ENCODE results near the gene WWOX. TPM values are rescaled to one million over a fixed set of nuclear protein-coding genes. Genes with fewer than 3 reads are reported as not detected.
A peak's percentile ranks its signal among the peaks of the same experiment; 100 is the strongest.

The WWOX gene
- total RNA-seq, 1 donor from 2014 or later: 16.7 TPM

DNA sequence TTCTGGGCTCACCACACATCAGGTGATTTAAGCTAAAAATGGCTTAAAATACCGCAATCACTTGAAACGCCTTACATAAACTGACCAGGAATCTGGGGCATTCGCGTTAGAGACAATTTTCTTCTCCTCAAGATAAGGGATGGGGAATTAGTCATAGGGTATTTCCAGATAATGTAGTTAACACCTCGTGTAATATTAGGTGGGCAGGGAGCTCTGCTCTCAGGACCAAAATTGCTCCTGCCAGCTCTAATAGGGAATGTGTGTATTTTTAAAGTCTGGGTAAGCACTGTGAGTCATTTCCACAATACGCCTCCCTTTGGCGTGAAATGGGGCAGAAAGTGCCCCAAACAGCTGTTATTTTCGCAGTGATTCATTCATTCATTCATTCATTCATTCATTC, 1092.5 kb downstream of the WWOX start:
- no peaks in the 10 kb centered on the region for H3K4me1 ChIP-seq (ENCODE audit: control insufficient read depth in 3 of 3, insufficient read depth in 3 of 3, low read length in 3 of 3)
- H3K27me3 ChIP-seq (ENCODE audit: control insufficient read depth in 3 of 3, insufficient read depth in 3 of 3, low read length in 3 of 3): no peaks in the 10 kb centered on the region
- H3K36me3 ChIP-seq (ENCODE audit: control insufficient read depth in 3 of 3, insufficient read depth in 3 of 3, low read length in 3 of 3): no peaks in the 10 kb centered on the region
- no peaks in the 10 kb centered on the region for H3K9me3 ChIP-seq (ENCODE audit: control insufficient read depth in 3 of 3, low read length in 3 of 3)
- H3K27ac ChIP-seq (ENCODE audit: low read depth, low read length): no peak overlapping the region
- H3K9ac ChIP-seq (ENCODE audit: low read depth in 1 of 3, low read length in 3 of 3): no peak overlapping the region
- H3K4me3 ChIP-seq (ENCODE audit: low read length in 3 of 3): no peak overlapping the region

DNA sequence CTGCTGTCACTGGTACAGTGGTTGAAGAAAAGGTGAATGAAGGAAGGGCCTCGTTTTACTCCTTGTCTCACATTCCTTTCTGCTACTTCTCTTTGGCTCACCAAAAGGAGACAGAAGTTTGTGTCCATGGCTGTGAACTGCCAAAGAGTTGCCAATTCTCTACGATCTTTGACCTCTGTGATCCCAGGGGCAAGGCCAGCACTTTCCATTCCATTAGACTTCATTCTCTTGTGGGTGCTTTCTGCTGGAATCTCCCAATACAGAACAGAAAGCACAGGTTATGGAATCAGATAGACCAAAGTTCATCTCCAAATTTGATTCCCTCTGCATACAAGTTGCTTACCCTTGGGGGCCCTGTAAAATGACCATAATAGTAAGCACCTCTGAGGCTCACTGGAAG, 1093.5 kb downstream of the WWOX start:
- Histone ChIP-seq H3K27ac (ENCODE audit: low read depth, low read length) (no peak overlapping the region), H3K36me3 (ENCODE audit: control insufficient read depth in 3 of 3, insufficient read depth in 3 of 3, low read length in 3 of 3) (no peaks in the 10 kb centered on the region), H3K4me1 (ENCODE audit: control insufficient read depth in 3 of 3, insufficient read depth in 3 of 3, low read length in 3 of 3) (no peaks in the 10 kb centered on the region), H3K4me3 (ENCODE audit: low read length in 3 of 3) (no peak overlapping the region), H3K9me3 (ENCODE audit: control insufficient read depth in 3 of 3, low read length in 3 of 3) (no peaks in the 10 kb centered on the region), H3K27me3 (ENCODE audit: control insufficient read depth in 3 of 3, insufficient read depth in 3 of 3, low read length in 3 of 3) (no peaks in the 10 kb centered on the region), H3K9ac (ENCODE audit: low read depth in 1 of 3, low read length in 3 of 3) (no peak overlapping the region)

- Histone ChIP-seq H3K36me3 (ENCODE audit: control insufficient read depth in 3 of 3, insufficient read depth in 3 of 3, low read length in 3 of 3) (no peaks in the 10 kb centered on the region), H3K27ac (ENCODE audit: low read depth, low read length) (no peak overlapping the region), H3K9ac (ENCODE audit: low read depth in 1 of 3, low read length in 3 of 3) (no peak overlapping the region), H3K4me1 (ENCODE audit: control insufficient read depth in 3 of 3, insufficient read depth in 3 of 3, low read length in 3 of 3) (no peaks in the 10 kb centered on the region), H3K4me3 (ENCODE audit: low read length in 3 of 3) (no peak overlapping the region), H3K9me3 (ENCODE audit: control insufficient read depth in 3 of 3, low read length in 3 of 3) (no peaks in the 10 kb centered on the region), H3K27me3 (ENCODE audit: control insufficient read depth in 3 of 3, insufficient read depth in 3 of 3, low read length in 3 of 3) (no peaks in the 10 kb centered on the region)
Measured at GRCh38 chr16:79194291-79194690, 1094.8 kb downstream of the WWOX start.

DNA sequence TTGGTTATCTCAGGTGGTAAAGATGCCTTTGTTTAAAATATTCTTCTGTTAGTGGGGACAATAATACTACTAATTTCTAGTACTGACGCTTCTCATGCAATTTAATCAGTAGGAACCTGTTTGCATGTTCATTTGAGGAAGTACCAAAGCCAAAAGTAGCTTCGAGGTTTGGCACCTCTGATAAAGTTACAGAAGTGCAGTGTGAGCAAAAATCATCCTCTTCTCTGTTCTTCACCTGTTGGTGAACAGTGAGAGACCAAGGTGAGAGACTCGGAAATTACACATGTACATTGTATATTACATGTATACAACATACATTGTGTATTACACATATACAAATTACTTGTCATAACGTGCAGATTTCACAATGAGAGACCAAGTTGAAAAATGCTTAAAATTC, 1096.5 kb downstream of the WWOX start:
- H3K4me1 ChIP-seq (ENCODE audit: control insufficient read depth in 3 of 3, insufficient read depth in 3 of 3, low read length in 3 of 3): no peaks in the 10 kb centered on the region
- H3K9me3 ChIP-seq (ENCODE audit: control insufficient read depth in 3 of 3, low read length in 3 of 3): no peaks in the 10 kb centered on the region
- H3K4me3 ChIP-seq (ENCODE audit: low read length in 3 of 3): no peak overlapping the region
- H3K27ac ChIP-seq (ENCODE audit: low read depth, low read length): no peak overlapping the region
- H3K27me3 ChIP-seq (ENCODE audit: control insufficient read depth in 3 of 3, insufficient read depth in 3 of 3, low read length in 3 of 3): no peaks in the 10 kb centered on the region
- no peaks in the 10 kb centered on the region for H3K36me3 ChIP-seq (ENCODE audit: control insufficient read depth in 3 of 3, insufficient read depth in 3 of 3, low read length in 3 of 3)
- no peak overlapping the region for H3K9ac ChIP-seq (ENCODE audit: low read depth in 1 of 3, low read length in 3 of 3)

DNA sequence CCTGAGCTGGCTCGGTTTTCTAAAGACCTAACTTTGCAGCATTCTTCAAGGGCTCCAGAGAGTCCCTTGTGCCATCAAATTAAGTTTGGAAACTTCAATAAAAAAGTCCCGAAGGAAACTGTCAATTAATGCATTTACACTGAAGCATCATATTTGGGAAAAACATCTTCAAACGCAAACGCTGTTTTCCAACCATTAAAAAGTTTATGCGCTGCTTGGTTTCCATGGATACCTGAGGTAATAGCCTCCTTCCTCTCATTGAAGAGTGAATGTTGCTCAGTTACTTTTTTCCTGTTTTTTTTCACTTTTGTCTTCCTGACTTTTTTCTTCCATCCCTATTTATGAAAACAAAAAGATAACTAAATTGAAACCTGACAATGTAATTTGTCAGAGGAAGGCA, 1102.0 kb downstream of the WWOX start:
- H3K36me3 ChIP-seq (ENCODE audit: control insufficient read depth in 3 of 3, insufficient read depth in 3 of 3, low read length in 3 of 3): no peaks in the 10 kb centered on the region
- no peaks in the 10 kb centered on the region for H3K4me1 ChIP-seq (ENCODE audit: control insufficient read depth in 3 of 3, insufficient read depth in 3 of 3, low read length in 3 of 3)
- H3K4me3 ChIP-seq (ENCODE audit: low read length in 3 of 3): no peak overlapping the region
- no peak overlapping the region for H3K9ac ChIP-seq (ENCODE audit: low read depth in 1 of 3, low read length in 3 of 3)
- no peaks in the 10 kb centered on the region for H3K9me3 ChIP-seq (ENCODE audit: control insufficient read depth in 3 of 3, low read length in 3 of 3)
- H3K27ac ChIP-seq (ENCODE audit: low read depth, low read length): no peak overlapping the region
- no peaks in the 10 kb centered on the region for H3K27me3 ChIP-seq (ENCODE audit: control insufficient read depth in 3 of 3, insufficient read depth in 3 of 3, low read length in 3 of 3)

DNA sequence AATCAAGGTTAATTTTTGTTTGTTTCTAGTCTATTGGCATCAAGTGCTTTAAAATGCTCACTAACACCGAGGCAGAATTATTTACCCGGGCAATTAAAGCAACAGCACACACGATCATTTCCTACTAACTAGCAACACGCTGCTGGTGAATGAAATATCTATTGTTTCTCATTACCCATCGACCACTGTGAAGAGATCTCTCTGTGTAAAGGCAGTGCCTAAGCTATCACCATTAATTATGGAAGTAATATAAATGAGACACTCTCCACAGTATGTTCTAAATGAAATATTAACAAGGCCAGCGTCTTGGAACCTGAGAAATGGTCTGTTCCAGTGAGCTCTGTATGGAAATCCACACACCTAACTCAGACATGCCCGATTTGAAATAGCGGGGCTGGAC, 1103.5 kb downstream of the WWOX start:
- H3K36me3 ChIP-seq (ENCODE audit: control insufficient read depth in 3 of 3, insufficient read depth in 3 of 3, low read length in 3 of 3): no peaks in the 10 kb centered on the region
- H3K9me3 ChIP-seq (ENCODE audit: control insufficient read depth in 3 of 3, low read length in 3 of 3): no peaks in the 10 kb centered on the region
- H3K4me1 ChIP-seq (ENCODE audit: control insufficient read depth in 3 of 3, insufficient read depth in 3 of 3, low read length in 3 of 3): no peaks in the 10 kb centered on the region
- no peak overlapping the region for H3K9ac ChIP-seq (ENCODE audit: low read depth in 1 of 3, low read length in 3 of 3)
- H3K27ac ChIP-seq (ENCODE audit: low read depth, low read length): no peak overlapping the region
- no peak overlapping the region for H3K4me3 ChIP-seq (ENCODE audit: low read length in 3 of 3)
- H3K27me3 ChIP-seq (ENCODE audit: control insufficient read depth in 3 of 3, insufficient read depth in 3 of 3, low read length in 3 of 3): no peaks in the 10 kb centered on the region

DNA sequence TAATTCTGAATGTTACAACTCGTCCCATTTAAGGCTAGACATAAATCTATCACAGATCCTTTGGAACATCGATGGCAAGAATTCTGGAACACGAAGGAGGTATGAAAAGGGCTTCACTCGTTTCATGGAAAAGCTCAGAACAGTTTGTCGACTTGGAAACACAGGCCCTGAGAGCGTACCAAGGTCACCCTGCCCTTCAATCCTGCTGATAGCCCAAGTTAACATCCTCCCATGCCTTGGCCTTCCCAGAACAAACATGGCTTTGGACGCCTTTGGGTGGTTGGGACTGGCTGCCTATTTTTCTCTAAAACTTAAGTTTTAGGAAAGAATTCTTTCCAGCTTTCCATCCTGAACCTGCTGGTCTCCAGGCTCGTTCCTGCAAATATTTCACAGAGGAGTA, 1105.0 kb downstream of the WWOX start:
- H3K4me1 ChIP-seq (ENCODE audit: control insufficient read depth in 3 of 3, insufficient read depth in 3 of 3, low read length in 3 of 3): no peaks in the 10 kb centered on the region
- no peaks in the 10 kb centered on the region for H3K27me3 ChIP-seq (ENCODE audit: control insufficient read depth in 3 of 3, insufficient read depth in 3 of 3, low read length in 3 of 3)
- no peaks in the 10 kb centered on the region for H3K36me3 ChIP-seq (ENCODE audit: control insufficient read depth in 3 of 3, insufficient read depth in 3 of 3, low read length in 3 of 3)
- H3K9me3 ChIP-seq (ENCODE audit: control insufficient read depth in 3 of 3, low read length in 3 of 3): no peaks in the 10 kb centered on the region
- H3K9ac ChIP-seq (ENCODE audit: low read depth in 1 of 3, low read length in 3 of 3): no peak overlapping the region
- no peak overlapping the region for H3K27ac ChIP-seq (ENCODE audit: low read depth, low read length)
- no peak overlapping the region for H3K4me3 ChIP-seq (ENCODE audit: low read length in 3 of 3)

DNA sequence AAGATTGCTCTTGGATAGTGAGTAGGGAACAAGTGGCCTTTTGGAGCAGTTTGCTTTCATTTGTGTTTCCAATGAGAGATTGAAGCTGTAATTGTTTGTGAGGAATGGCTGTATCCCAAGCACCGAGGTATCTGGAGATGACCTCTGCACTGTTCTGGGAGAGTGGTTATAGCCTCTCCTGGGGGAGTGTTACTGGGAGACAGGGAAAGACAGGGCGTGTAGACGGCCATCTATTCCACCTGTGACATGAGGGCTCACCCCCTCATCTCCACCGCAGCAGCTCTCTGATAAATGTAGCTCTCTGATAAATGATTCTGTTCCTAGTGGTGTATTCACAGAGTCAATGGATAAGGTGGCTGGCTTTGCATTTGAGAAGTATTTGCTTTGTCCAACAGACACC, 1107.4 kb downstream of the WWOX start:
- peaks cover 2 to 6% (median 5%) of the 10 kb centered on the region in 3 donors for H3K4me1 ChIP-seq (ENCODE audit: control insufficient read depth in 3 of 3, insufficient read depth in 3 of 3, low read length in 3 of 3)
- H3K27me3 ChIP-seq (ENCODE audit: control insufficient read depth in 3 of 3, insufficient read depth in 3 of 3, low read length in 3 of 3): no peaks in the 10 kb centered on the region
- no peak overlapping the region for H3K9ac ChIP-seq (ENCODE audit: low read depth in 1 of 3, low read length in 3 of 3)
- H3K36me3 ChIP-seq (ENCODE audit: control insufficient read depth in 3 of 3, insufficient read depth in 3 of 3, low read length in 3 of 3): no peaks in the 10 kb centered on the region
- no peak overlapping the region for H3K4me3 ChIP-seq (ENCODE audit: low read length in 3 of 3)
- no peaks in the 10 kb centered on the region for H3K9me3 ChIP-seq (ENCODE audit: control insufficient read depth in 3 of 3, low read length in 3 of 3)
- H3K27ac ChIP-seq (ENCODE audit: low read depth, low read length): no peak overlapping the region

GRCh38 chr16:79209308-79209707, 1109.9 kb downstream of the WWOX start:
- no peaks in the 10 kb centered on the region for H3K9me3 ChIP-seq (ENCODE audit: control insufficient read depth in 3 of 3, low read length in 3 of 3)
- H3K9ac ChIP-seq (ENCODE audit: low read depth in 1 of 3, low read length in 3 of 3): no peak overlapping the region
- H3K4me3 ChIP-seq (ENCODE audit: low read length in 3 of 3): no peak overlapping the region
- no peaks in the 10 kb centered on the region for H3K36me3 ChIP-seq (ENCODE audit: control insufficient read depth in 3 of 3, insufficient read depth in 3 of 3, low read length in 3 of 3)
- H3K27me3 ChIP-seq (ENCODE audit: control insufficient read depth in 3 of 3, insufficient read depth in 3 of 3, low read length in 3 of 3): no peaks in the 10 kb centered on the region
- peaks cover 2 to 9% (median 7%) of the 10 kb centered on the region in 3 donors for H3K4me1 ChIP-seq (ENCODE audit: control insufficient read depth in 3 of 3, insufficient read depth in 3 of 3, low read length in 3 of 3)
- no peak overlapping the region for H3K27ac ChIP-seq (ENCODE audit: low read depth, low read length)

- Histone ChIP-seq H3K27ac (ENCODE audit: low read depth, low read length) (no peak overlapping the region), H3K9me3 (ENCODE audit: control insufficient read depth in 3 of 3, low read length in 3 of 3) (no peaks in the 10 kb centered on the region), H3K9ac (ENCODE audit: low read depth in 1 of 3, low read length in 3 of 3) (no peak overlapping the region), H3K36me3 (ENCODE audit: control insufficient read depth in 3 of 3, insufficient read depth in 3 of 3, low read length in 3 of 3) (no peaks in the 10 kb centered on the region), H3K4me1 (ENCODE audit: control insufficient read depth in 3 of 3, insufficient read depth in 3 of 3, low read length in 3 of 3) (peaks cover 2 to 9% (median 7%) of the 10 kb centered on the region in 3 donors), H3K27me3 (ENCODE audit: control insufficient read depth in 3 of 3, insufficient read depth in 3 of 3, low read length in 3 of 3) (no peaks in the 10 kb centered on the region), H3K4me3 (ENCODE audit: low read length in 3 of 3) (no peak overlapping the region)
Measured at GRCh38 chr16:79210607-79211006, 1111.2 kb downstream of the WWOX start.

DNA sequence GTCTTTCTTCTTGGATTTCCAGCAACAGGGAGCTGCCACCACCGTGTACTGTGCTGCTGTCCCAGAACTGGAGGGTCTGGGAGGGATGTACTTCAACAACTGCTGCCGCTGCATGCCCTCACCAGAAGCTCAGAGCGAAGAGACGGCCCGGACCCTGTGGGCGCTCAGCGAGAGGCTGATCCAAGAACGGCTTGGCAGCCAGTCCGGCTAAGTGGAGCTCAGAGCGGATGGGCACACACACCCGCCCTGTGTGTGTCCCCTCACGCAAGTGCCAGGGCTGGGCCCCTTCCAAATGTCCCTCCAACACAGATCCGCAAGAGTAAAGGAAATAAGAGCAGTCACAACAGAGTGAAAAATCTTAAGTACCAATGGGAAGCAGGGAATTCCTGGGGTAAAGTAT, 1112.1 kb downstream of the WWOX start:
- Histone ChIP-seq H3K4me1 (ENCODE audit: control insufficient read depth in 3 of 3, insufficient read depth in 3 of 3, low read length in 3 of 3) (peaks cover 2 to 9% (median 7%) of the 10 kb centered on the region in 3 donors), H3K27ac (ENCODE audit: low read depth, low read length) (no peak overlapping the region), H3K4me3 (ENCODE audit: low read length in 3 of 3) (no peak overlapping the region), H3K27me3 (ENCODE audit: control insufficient read depth in 3 of 3, insufficient read depth in 3 of 3, low read length in 3 of 3) (no peaks in the 10 kb centered on the region), H3K9me3 (ENCODE audit: control insufficient read depth in 3 of 3, low read length in 3 of 3) (no peaks in the 10 kb centered on the region), H3K36me3 (ENCODE audit: control insufficient read depth in 3 of 3, insufficient read depth in 3 of 3, low read length in 3 of 3) (no peaks in the 10 kb centered on the region), H3K9ac (ENCODE audit: low read depth in 1 of 3, low read length in 3 of 3) (peak overlapping the region in 1 of 3 donors; percentile 23)
